ENCODE results near the gene REXO1.
"Not testable (repeated sequence)": the region's sequence is repeated elsewhere in the genome, so short reads cannot be mapped to it uniquely, and the experiment has no call there.

Gene REXO1

GRCh38 chr19:1880611-1881392, 32.5 kb upstream of the REXO1 start:
- no peak overlapping the region for H3K4me2 ChIP-seq (ENCODE audit: low read depth, low read length)
- no peak overlapping the region for H3K4me3 ChIP-seq (ENCODE audit: low read length)
- H3F3A ChIP-seq (ENCODE audit: insufficient read depth, low read length), result 0 out of 2 replicates have a peak, but pooled peaks cover under 1% of the 10 kb centered on the region
- H3K27me3 ChIP-seq (replicated peaks; ENCODE audit: insufficient read depth, low read length), result no peaks in the 10 kb centered on the region
- H3K27ac ChIP-seq (ENCODE audit: low read length), result no peak overlapping the region
- H3K9ac ChIP-seq (ENCODE audit: low read length), result no peak overlapping the region
- H3K79me2 ChIP-seq (ENCODE audit: low read length), result peaks cover 55% of the 10 kb centered on the region
- DNase-seq, result no peak
- no peak for TF ChIP-seq CTCF (IDR thresholded peaks at IDR 0.05; ENCODE audit: low read length)
- no peak for TF ChIP-seq EZH2phosphoT487 (IDR thresholded peaks at IDR 0.05; ENCODE audit: low read length)
- no peak for TF ChIP-seq EZH2 (optimal IDR thresholded peaks at IDR 0.05; ENCODE audit: low read depth, low read length)
- H3K36me3 ChIP-seq (replicated peaks; ENCODE audit: insufficient read depth, low read length), result no peaks in the 10 kb centered on the region
- peaks cover 15% of the 10 kb centered on the region for H3K4me1 ChIP-seq (ENCODE audit: low read length)
- no peaks in the 10 kb centered on the region for H3K9me3 ChIP-seq (replicated peaks; ENCODE audit: insufficient read depth, low read length)
- no peaks in the 10 kb centered on the region for H3K9me2 ChIP-seq (replicated peaks; ENCODE audit: insufficient read depth, low read length)
- H2AFZ ChIP-seq (ENCODE audit: low read length), result no peak overlapping the region
- H4K20me1 ChIP-seq (ENCODE audit: insufficient read depth, low read length), result 0 out of 2 replicates have a peak, but pooled peaks cover 6% of the 10 kb centered on the region

- H4K20me1 ChIP-seq (ENCODE audit: insufficient read depth, low read length); H3K27ac ChIP-seq (ENCODE audit: low read length); H3K36me3 ChIP-seq (replicated peaks; ENCODE audit: insufficient read depth, low read length); H3K9me2 ChIP-seq (replicated peaks; ENCODE audit: insufficient read depth, low read length); H3K9ac ChIP-seq (ENCODE audit: low read length); H2AFZ ChIP-seq (ENCODE audit: low read length); H3F3A ChIP-seq (ENCODE audit: insufficient read depth, low read length); H3K27me3 ChIP-seq (replicated peaks; ENCODE audit: insufficient read depth, low read length); H3K9me3 ChIP-seq (replicated peaks; ENCODE audit: insufficient read depth, low read length); DNase-seq; H3K4me2 ChIP-seq (ENCODE audit: low read depth, low read length); H3K4me3 ChIP-seq (ENCODE audit: low read length): not testable (repeated sequence)
- Histone ChIP-seq H3K4me1 (ENCODE audit: low read length) (peaks cover 15% of the 10 kb centered on the region), H3K79me2 (ENCODE audit: low read length) (peaks cover 62% of the 10 kb centered on the region)
Measured at GRCh38 chr19:1879982-1880381, 31.7 kb upstream of the REXO1 start.

GRCh38 chr19:1878583-1878982, 30.3 kb upstream of the REXO1 start:
- H2AFZ ChIP-seq (ENCODE audit: low read length); H3K9me3 ChIP-seq (replicated peaks; ENCODE audit: insufficient read depth, low read length); H3K36me3 ChIP-seq (replicated peaks; ENCODE audit: insufficient read depth, low read length); H3K27ac ChIP-seq (ENCODE audit: low read length); H3K9me2 ChIP-seq (replicated peaks; ENCODE audit: insufficient read depth, low read length); DNase-seq; H4K20me1 ChIP-seq (ENCODE audit: insufficient read depth, low read length); H3K4me3 ChIP-seq (ENCODE audit: low read length); H3K4me2 ChIP-seq (ENCODE audit: low read depth, low read length); H3K9ac ChIP-seq (ENCODE audit: low read length); H3K27me3 ChIP-seq (replicated peaks; ENCODE audit: insufficient read depth, low read length): not testable (repeated sequence)
- 0 out of 2 replicates have a peak, but pooled peaks cover 12% of the 10 kb centered on the region for H3F3A ChIP-seq (ENCODE audit: insufficient read depth, low read length)
- H3K79me2 ChIP-seq (ENCODE audit: low read length), result peaks cover 62% of the 10 kb centered on the region
- H3K4me1 ChIP-seq (ENCODE audit: low read length), result peaks cover 13% of the 10 kb centered on the region

GRCh38 chr19:1877280-1877660, 29.0 kb upstream of the REXO1 start:
- H2AFZ ChIP-seq (ENCODE audit: low read length); H3K4me3 ChIP-seq (ENCODE audit: low read length); H3K9me3 ChIP-seq (replicated peaks; ENCODE audit: insufficient read depth, low read length); H3K4me2 ChIP-seq (ENCODE audit: low read depth, low read length); H3K9me2 ChIP-seq (replicated peaks; ENCODE audit: insufficient read depth, low read length); DNase-seq; H3K9ac ChIP-seq (ENCODE audit: low read length); H3K36me3 ChIP-seq (replicated peaks; ENCODE audit: insufficient read depth, low read length); H3K27me3 ChIP-seq (replicated peaks; ENCODE audit: insufficient read depth, low read length); H3K27ac ChIP-seq (ENCODE audit: low read length): not testable (repeated sequence)
- Histone ChIP-seq H3F3A (ENCODE audit: insufficient read depth, low read length) (0 out of 2 replicates have a peak, but pooled peaks cover 12% of the 10 kb centered on the region), H4K20me1 (ENCODE audit: insufficient read depth, low read length) (peaks cover 12% of the 10 kb centered on the region; the same call in 1 of the 2 replicates), H3K4me1 (ENCODE audit: low read length) (peaks cover 11% of the 10 kb centered on the region), H3K79me2 (ENCODE audit: low read length) (peaks cover 62% of the 10 kb centered on the region)

GRCh38 chr19:1876496-1877279, 28.4 kb upstream of the REXO1 start:
- H3K36me3 ChIP-seq (replicated peaks; ENCODE audit: insufficient read depth, low read length); H3K27me3 ChIP-seq (replicated peaks; ENCODE audit: insufficient read depth, low read length); H3K9me3 ChIP-seq (replicated peaks; ENCODE audit: insufficient read depth, low read length); H3K9me2 ChIP-seq (replicated peaks; ENCODE audit: insufficient read depth, low read length); DNase-seq: not testable (repeated sequence)
- Histone ChIP-seq H3K9ac (ENCODE audit: low read length) (peak overlapping the region; percentile 92), H3K27ac (ENCODE audit: low read length) (peak overlapping the region; percentile 71; the same call in 1 of the 2 replicates), H3F3A (ENCODE audit: insufficient read depth, low read length) (0 out of 2 replicates have a peak, but pooled peaks cover 12% of the 10 kb centered on the region), H3K79me2 (ENCODE audit: low read length) (peaks cover 62% of the 10 kb centered on the region), H3K4me1 (ENCODE audit: low read length) (peaks cover 11% of the 10 kb centered on the region), H3K4me2 (ENCODE audit: low read depth, low read length) (peak overlapping the region; percentile 99), H3K4me3 (ENCODE audit: low read length) (peak overlapping the region; percentile 87), H2AFZ (ENCODE audit: low read length) (peak overlapping the region; percentile 91), H4K20me1 (ENCODE audit: insufficient read depth, low read length) (peaks cover 12% of the 10 kb centered on the region; the same call in 1 of the 2 replicates)

Data from MM.1S (cell line).